Keratinocyte (primary cell): Measurements from ENCODE around the gene RHOBTB3. TPM values are rescaled to one million over a fixed set of nuclear protein-coding genes. Genes with fewer than 3 reads are reported as not detected.

ENCODE experiments used
- DNase-seq: peaks from one replicate; pipeline ENCODE4 v3.0.0-alpha.2; 2011; ENCODE audit warnings: low read depth, missing footprints, low spot score
- FAIRE-seq: peaks from 2 replicates; lab custom pipeline; 2011; peaks lifted over from hg19 to GRCh38; lab: Jason Lieb, UNC
- H2AFZ ChIP-seq: 2 replicates; pipeline ENCODE4 v1.6.0; 2012; ENCODE audit warnings: low read length, control low read depth, inconsistent platforms; ENCODE audit not compliant: control insufficient read depth
- H3K27ac ChIP-seq: 2 replicates; pipeline ENCODE4 v1.5.1; 2011; ENCODE audit warnings: low read length; ENCODE audit not compliant: control insufficient read depth, insufficient read depth
- H3K27me3 ChIP-seq: 3 replicates; pipeline ENCODE4 v1.6.0; 2011; ENCODE audit warnings: low read length; ENCODE audit not compliant: control insufficient read depth, insufficient read depth; ENCODE audit errors: extremely low read depth
- H3K36me3 ChIP-seq, 2 experiments: 2 replicates in 1 of 2; 3 replicates in 1 of 2; pipeline ENCODE4 v1.5.1; 2011; ENCODE audit warnings: low read length in 2 of 2, mild to moderate bottlenecking in 1 of 2; ENCODE audit not compliant: control insufficient read depth in 2 of 2, insufficient read depth in 2 of 2; ENCODE audit errors: extremely low read depth in 1 of 2
- H3K4me1 ChIP-seq: 3 replicates; pipeline ENCODE4 v1.5.1; 2011; ENCODE audit warnings: low read length; ENCODE audit not compliant: control insufficient read depth, insufficient read depth; ENCODE audit errors: extremely low read depth
- H3K4me2 ChIP-seq: 3 replicates; pipeline ENCODE4 v1.6.0; 2011; ENCODE audit warnings: low read depth, low read length; ENCODE audit not compliant: control insufficient read depth, insufficient read depth; ENCODE audit errors: extremely low read depth
- H3K4me3 ChIP-seq, 3 experiments: fragments of 200-600 bp in 1 of 3; sonication (generic) in 1 of 3; 2 replicates in 2 of 3; 3 replicates in 1 of 3; pipeline ENCODE4 v1.5.1; 2011 to 2016; ENCODE audit warnings: low read length in 3 of 3, mild to moderate bottlenecking in 3 of 3, control low read depth in 2 of 3, inconsistent platforms in 1 of 3, low read depth in 1 of 3, mixed read lengths in 1 of 3, mixed run types in 1 of 3, moderate library complexity in 1 of 3; ENCODE audit not compliant: control insufficient read depth in 2 of 3, insufficient read depth in 2 of 3; ENCODE audit errors: extremely low read depth in 1 of 3
- H3K79me2 ChIP-seq: 2 replicates; pipeline ENCODE4 v1.6.0; 2012; ENCODE audit warnings: low read length; ENCODE audit not compliant: control insufficient read depth, insufficient read depth
- H3K9ac ChIP-seq: 3 replicates; pipeline ENCODE4 v1.6.0; 2011; ENCODE audit warnings: low read length; ENCODE audit not compliant: control insufficient read depth, insufficient read depth; ENCODE audit errors: extremely low read depth
- H3K9me1 ChIP-seq: 3 replicates; pipeline ENCODE4 v1.6.0; 2011; ENCODE audit warnings: low read length; ENCODE audit not compliant: control insufficient read depth, insufficient read depth; ENCODE audit errors: extremely low read depth
- H3K9me3 ChIP-seq: 2 replicates; pipeline ENCODE4 v1.5.1; 2012; ENCODE audit warnings: low read depth, low read length; ENCODE audit not compliant: control insufficient read depth
- H4K20me1 ChIP-seq: 3 replicates; pipeline ENCODE4 v1.6.0; 2011; ENCODE audit warnings: low read length; ENCODE audit not compliant: control insufficient read depth, insufficient read depth; ENCODE audit errors: extremely low read depth
- CTCF ChIP-seq, 3 experiments: IDR thresholded peaks in 1 of 3; conservative IDR thresholded peaks in 1 of 3; optimal IDR thresholded peaks in 1 of 3; 2 replicates in 2 of 3; 3 replicates in 1 of 3; pipeline versions ENCODE3 to v1.5.1; 2011; ENCODE audit warnings: low read length in 3 of 3, mild to moderate bottlenecking in 3 of 3, moderate library complexity in 2 of 3, control low read depth in 1 of 3, inconsistent platforms in 1 of 3; ENCODE audit not compliant: insufficient read depth in 2 of 3; ENCODE audit errors: extremely low read depth in 1 of 3
- EZH2 ChIP-seq: IDR thresholded peaks from one replicate; pipeline ENCODE4 v1.6.1; 2012; ENCODE audit warnings: inconsistent platforms, mild to moderate bottlenecking, low read length, moderate library complexity
- dilution Hi-C: fragments of 300-500 bp; cut with MboI; formaldehyde crosslinking; loops from one replicate; pipeline ENCODE4 v1.7.0; 2020; ENCODE audit warnings: low sequenced_read_pairs; ENCODE audit not compliant: extremely low pct_ligation_motif_present
- polyA plus RNA-seq, 5 experiments: library from polyadenylated mRNA; depleted of rRNA in 3 of 5; stranded (reverse) in 3 of 5; stranded (forward) in 1 of 5; unstranded in 1 of 5; fragments of >200 nt; gene quantifications; 1 replicate in 1 of 5; 2 replicates in 3 of 5; 3 replicates in 1 of 5; pipeline versions ENCODE4 v1.2.1 to v1.2.3, GENCODE V29; 2011 to 2012; ENCODE audit warnings: missing spikeins in 2 of 5, low read depth in 1 of 5, low replicate concordance in 1 of 5

RHOBTB3 gene
- polyA plus RNA-seq, 1 donor (not counting 4 experiments of a cell fraction or from before 2014, with no cell fraction given), result 4.7 TPM

- TF ChIP-seq CTCF (optimal IDR thresholded peaks at IDR 0.05 in 1 of 3, IDR thresholded peaks at IDR 0.05 in 1 of 3, conservative IDR thresholded peaks at IDR 0.05 in 1 of 3; ENCODE audit: extremely low read depth in 1 of 3, insufficient read depth in 2 of 3, low read length in 3 of 3) (no peak), EZH2 (no peak)
- H3K79me2 ChIP-seq, result no peaks in the 10 kb centered on the region
- H3K36me3 ChIP-seq, result no peaks in the 10 kb centered on the region
- FAIRE-seq, result no peak
- H4K20me1 ChIP-seq, result no peaks in the 10 kb centered on the region
- no peaks in the 10 kb centered on the region for H3K27me3 ChIP-seq
- DNase-seq, result no peak
- dilution Hi-C loops, result no loop called here
- H3K27ac ChIP-seq, result no peak overlapping the region
- peaks cover 7% of the 10 kb centered on the region for H3K4me1 ChIP-seq
- H3K9me3 ChIP-seq, result no peaks in the 10 kb centered on the region
- no peaks in the 10 kb centered on the region for H3K9me1 ChIP-seq
- no peak overlapping the region for H2AFZ ChIP-seq
- H3K4me2 ChIP-seq, result no peak overlapping the region
- H3K4me3 ChIP-seq, result no peak overlapping the region
- no peak overlapping the region for H3K9ac ChIP-seq
These were observed 106.4 kb downstream of the RHOBTB3 start for GRCh38 chr5:95837492-95837891.

- Histone ChIP-seq H3K4me1 (peaks cover 2% of the 10 kb centered on the region), H3K4me2 (no peak overlapping the region), H3K36me3 (no peaks in the 10 kb centered on the region), H3K27me3 (no peaks in the 10 kb centered on the region), H3K9ac (no peak overlapping the region), H3K9me1 (no peaks in the 10 kb centered on the region), H3K79me2 (no peaks in the 10 kb centered on the region), H2AFZ (no peak overlapping the region), H3K9me3 (no peaks in the 10 kb centered on the region), H3K4me3 (no peak overlapping the region), H3K27ac (no peak overlapping the region), H4K20me1 (no peaks in the 10 kb centered on the region)
- dilution Hi-C loops, result no loop called here
- TF ChIP-seq CTCF (optimal IDR thresholded peaks at IDR 0.05 in 1 of 3, IDR thresholded peaks at IDR 0.05 in 1 of 3, conservative IDR thresholded peaks at IDR 0.05 in 1 of 3; ENCODE audit: extremely low read depth in 1 of 3, insufficient read depth in 2 of 3, low read length in 3 of 3) (no peak), EZH2 (no peak)
- DNase-seq (no peak), FAIRE-seq (no peak)
These were observed 106.9 kb downstream of the RHOBTB3 start for GRCh38 chr5:95838001-95838520.
